ENCODE results near the gene UBE2C.

UBE2C gene

GRCh38 chr20:45833030-45833882, 20.8 kb downstream of the UBE2C start, which contains the start of gene SNX21:
TSS of gene SNX21 (plus strand) at chr20:45833799. CDS start at chr20:45833920, 121 bp downstream.
- no peak for DNase-seq (ENCODE audit: low read depth in 2 of 2)

GRCh38 chr20:45833883-45834796, 21.7 kb downstream of the UBE2C start:
- peak in 1 of 2 donors; percentile 43 for DNase-seq (ENCODE audit: low read depth in 2 of 2)

GRCh38 chr20:45834797-45835161, 22.3 kb downstream of the UBE2C start:
- no peak for DNase-seq (ENCODE audit: low read depth in 2 of 2)

GRCh38 chr20:45835329-45835765, 22.9 kb downstream of the UBE2C start:
- DNase-seq (ENCODE audit: low read depth in 2 of 2) = no peak

GRCh38 chr20:45835825-45836224, 23.4 kb downstream of the UBE2C start:
- no peak for DNase-seq (ENCODE audit: low read depth in 2 of 2)

- no peak for DNase-seq (ENCODE audit: low read depth in 2 of 2)
These were observed 24.4 kb downstream of the UBE2C start for GRCh38 chr20:45836841-45837240.

GRCh38 chr20:45840700-45841198, 28.3 kb downstream of the UBE2C start:
- no peak for DNase-seq (ENCODE audit: low read depth in 2 of 2)

- DNase-seq (ENCODE audit: low read depth in 2 of 2) = no peak
These were observed 29.1 kb downstream of the UBE2C start for GRCh38 chr20:45841407-45842129.

GRCh38 chr20:45842169-45842812, 29.8 kb downstream of the UBE2C start:
- no peak for DNase-seq (ENCODE audit: low read depth in 2 of 2)

- DNase-seq (ENCODE audit: low read depth in 2 of 2) = no peak
These were observed 31.1 kb downstream of the UBE2C start for GRCh38 chr20:45843506-45843905.

GRCh38 chr20:45845452-45845851, 33.0 kb downstream of the UBE2C start:
- DNase-seq (ENCODE audit: low read depth in 2 of 2) = no peak

- DNase-seq (ENCODE audit: low read depth in 2 of 2) = no peak
These were observed 36.0 kb downstream of the UBE2C start for GRCh38 chr20:45848421-45848820.

GRCh38 chr20:45848969-45849582, 36.6 kb downstream of the UBE2C start:
- DNase-seq (ENCODE audit: low read depth in 2 of 2) = no peak

- no peak for DNase-seq (ENCODE audit: low read depth in 2 of 2)
These were observed 37.8 kb downstream of the UBE2C start for GRCh38 chr20:45850238-45850637.

- no peak for DNase-seq (ENCODE audit: low read depth in 2 of 2)
These were observed 38.5 kb downstream of the UBE2C start for GRCh38 chr20:45850926-45851325.

- no peak for DNase-seq (ENCODE audit: low read depth in 2 of 2)
These were observed 39.1 kb downstream of the UBE2C start for GRCh38 chr20:45851501-45851900.

- no peak for DNase-seq (ENCODE audit: low read depth in 2 of 2)
These were observed 39.9 kb downstream of the UBE2C start for GRCh38 chr20:45852326-45852725.

GRCh38 chr20:45853484-45853883, 41.0 kb downstream of the UBE2C start:
- no peak for DNase-seq (ENCODE audit: low read depth in 2 of 2)

- peak; percentile 78 to 97 for DNase-seq (ENCODE audit: low read depth in 2 of 2)
These were observed 44.9 kb downstream of the UBE2C start, which contains the start of the genes ACOT8 and ZSWIM3 for GRCh38 chr20:45857114-45857881. TSS of gene ACOT8 (minus strand) at chr20:45857392. CDS start at chr20:45857315, 77 bp downstream. TSS of gene ZSWIM3 (plus strand) at chr20:45857614. CDS start at chr20:45857826, 212 bp downstream.

GRCh38 chr20:45857882-45858216, 45.4 kb downstream of the UBE2C start:
- DNase-seq (ENCODE audit: low read depth in 2 of 2) = peak in 1 of 2 donors; percentile 24

Data from activated CD4-positive, alpha-beta T cell treated with anti-CD3 and anti-CD28 coated beads for 24 hours (primary cell).